Pancreas (tissue), 10 donors: Measurements from ENCODE around the gene CTNNA3. TPM values are rescaled to one million over a fixed set of nuclear protein-coding genes. Genes with fewer than 3 reads are reported as not detected.

Source experiments
- ATAC-seq, 4 donors: fragments of 200-7000 bp; cut with Tn5 transposase; one replicate each; pipeline versions ENCODE4 v1.8.0 to v1.9.1; 2020; ENCODE audit warnings: mild to moderate bottlenecking in 4 of 4, moderate library complexity in 4 of 4
- DNase-seq, 6 donors: peaks; one replicate each; pipeline ENCODE4 v3.0.0-alpha.2; 2020
- FAIRE-seq: peaks from 2 replicates; lab custom pipeline; 2012; peaks lifted over from hg19 to GRCh38; lab: Jason Lieb, UNC
- H3K27ac ChIP-seq, 4 donors: fragments of 200-600 bp; sonication (generic); 1 replicate in 3 of 4; 2 replicates in 1 of 4; pipeline versions ENCODE4 v1.5.0 to v1.8.0; 2020
- H3K27me3 ChIP-seq, 4 donors: fragments of 200-600 bp; one replicate each; pipeline ENCODE4 v1.8.0; 2021
- H3K36me3 ChIP-seq, 3 donors: fragments of 200-600 bp; sonication (generic) in 1 of 3; one replicate each; pipeline versions ENCODE4 v1.5.0 to v1.8.0; 2020 to 2021
- H3K4me1 ChIP-seq, 3 donors: fragments of 200-600 bp; one replicate each; pipeline ENCODE4 v1.8.0; 2021
- H3K4me3 ChIP-seq, 4 donors: fragments of 200-600 bp; sonication (generic) in 2 of 4; one replicate each; pipeline versions ENCODE4 v1.5.0 to v1.8.0; 2020 to 2021
- H3K9me3 ChIP-seq, 4 donors: fragments of 200-600 bp; one replicate each; pipeline ENCODE4 v1.8.0; 2021
- CTCF ChIP-seq, 4 donors: fragments of 200-600 bp; sonication (generic) in 3 of 4; IDR thresholded peaks; one replicate each; pipeline versions ENCODE4 v1.5.0 to v1.8.0; 2021; ENCODE audit warnings: antibody characterized with exemption in 4 of 4
- WGBS, 2 donors: extraction: QIAGEN DNeasy Blood & Tissue Kit; methylation state at CpG; one replicate each; pipeline ENCODE4 v1.1.7; 2013; 5-methylcytosine and 5-hydroxymethylcytosine counted together
- intact Hi-C, 3 donors: fragments of 100-400 bp; cut with DNase I; formaldehyde crosslinking; loops; one replicate each; pipeline versions ENCODE4 v1.11.1 to v1.14.2; 2022
- polyA plus RNA-seq, 2 donors: library from polyadenylated mRNA; stranded (reverse); fragments of 200-250 nt; gene quantifications; one replicate each; pipeline ENCODE4 v1.2.3, GENCODE V29; 2013
- total RNA-seq, 6 donors: library from RNA; stranded (reverse); fragmentation: NEBNext Ultra II Directional in 4 of 6; extraction: Animal tissue kit (Norgen Biotek cat#: 25700) in 4 of 6; gene quantifications; one replicate each; pipeline versions ENCODE4 v1.2.1 to v1.2.4, GENCODE V29; 2021 to 2023
- donor health status: healthy with polysubstance abuse.
- donor health status: DM: no; HTN: no; CAD: no; lungs with moderate emphysema.
- donor health status: DM: no; HTN: no; CAD: no.
- donor health status: control.
- donor health status: control.
- donor health status: Bipolar disorder and iron deficiency.
- donor health status: DM: yes; HTN: yes; CAD: no.
- donor health status: DM: no; HTN: no; CAD: no.
- donor health status: DM: no; HTN: no; CAD: no.
- donor health status: DM: yes; HTN: yes; CAD: no.

Gene CTNNA3
- total and polyA plus RNA-seq, 8 donors: 0.02 to 0.83 (median 0.21) TPM

- Histone ChIP-seq H3K4me3 (no peak overlapping the region), H3K4me1 (peaks cover 0 to 2% (median 0%) of the 10 kb centered on the region in 3 donors), H3K9me3 (no peaks in the 10 kb centered on the region), H3K36me3 (no peaks in the 10 kb centered on the region), H3K27me3 (no peaks in the 10 kb centered on the region), H3K27ac (no peak overlapping the region)
- intact Hi-C loops: no loop called here
- no peak for TF ChIP-seq CTCF (IDR thresholded peaks at IDR 0.05)
- DNase-seq (no peak), ATAC-seq (peak in 1 of 4 donors; percentile 38), FAIRE-seq (no peak)
- WGBS, 2 donors: 38% methylated on average over 1 of the region's 1 CpG
These were observed 580.0 kb downstream of the CTNNA3 start for GRCh38 chr10:67115972-67116371.

GRCh38 chr10:67114945-67115344 is 581.0 kb downstream of the CTNNA3 start:
- no peak for FAIRE-seq
- no peak for TF ChIP-seq CTCF (IDR thresholded peaks at IDR 0.05)
- Histone ChIP-seq H3K27ac (no peak overlapping the region), H3K4me3 (no peak overlapping the region), H3K36me3 (no peaks in the 10 kb centered on the region), H3K9me3 (no peaks in the 10 kb centered on the region), H3K27me3 (no peaks in the 10 kb centered on the region), H3K4me1 (peaks cover 0 to 2% (median 0%) of the 10 kb centered on the region in 3 donors)
- intact Hi-C loops: no loop called here
- no peak for DNase-seq
- ATAC-seq: peak in 3 of 4 donors; percentile 91 to 94 (median 93)
- 24 to 32% methylated on average over 2 of the region's 2 CpGs for WGBS, 2 donors

GRCh38 chr10:67112765-67113164 is 583.2 kb downstream of the CTNNA3 start:
- intact Hi-C loops: no loop called here
- H3K27ac ChIP-seq: no peak overlapping the region
- H3K4me3 ChIP-seq: no peak overlapping the region
- no peaks in the 10 kb centered on the region for H3K36me3 ChIP-seq
- H3K27me3 ChIP-seq: no peaks in the 10 kb centered on the region
- no peaks in the 10 kb centered on the region for H3K9me3 ChIP-seq
- 94 to 100% methylated on average over 1 of the region's 1 CpG for WGBS, 2 donors
- H3K4me1 ChIP-seq: peaks cover 0 to 2% (median 0%) of the 10 kb centered on the region in 3 donors
- TF ChIP-seq CTCF (IDR thresholded peaks at IDR 0.05): no peak
- ATAC-seq: no peak
- no peak for DNase-seq
- no peak for FAIRE-seq

GRCh38 chr10:67110286-67110685 is 585.7 kb downstream of the CTNNA3 start:
- DNase-seq (no peak), FAIRE-seq (no peak), ATAC-seq (no peak)
- Histone ChIP-seq H3K27me3 (no peaks in the 10 kb centered on the region), H3K4me1 (no peaks in the 10 kb centered on the region), H3K27ac (no peak overlapping the region), H3K4me3 (no peak overlapping the region), H3K36me3 (no peaks in the 10 kb centered on the region), H3K9me3 (no peaks in the 10 kb centered on the region)
- intact Hi-C loops: no loop called here
- no peak for TF ChIP-seq CTCF (IDR thresholded peaks at IDR 0.05)

- Histone ChIP-seq H3K4me3 (no peak overlapping the region), H3K4me1 (no peaks in the 10 kb centered on the region), H3K9me3 (no peaks in the 10 kb centered on the region), H3K36me3 (no peaks in the 10 kb centered on the region), H3K27ac (no peak overlapping the region), H3K27me3 (no peaks in the 10 kb centered on the region)
- ATAC-seq: no peak
- 89 to 90% methylated on average over 3 of the region's 3 CpGs for WGBS, 2 donors
- TF ChIP-seq CTCF (IDR thresholded peaks at IDR 0.05): no peak
- DNase-seq: peak in 2 of 6 donors; percentile 3 to 9
- no peak for FAIRE-seq
- intact Hi-C loops: no loop called here
These were observed 588.3 kb downstream of the CTNNA3 start for GRCh38 chr10:67107670-67108069.
